T47D (cell line): ENCODE measurements around the gene SMAP1.

Experiments
- DNase-seq, 2 experiments: peaks; one replicate each; pipeline versions ENCODE4 v3.0.0 to v3.0.0-alpha.2; 2011 to 2012; ENCODE audit warnings: low read depth in 1 of 2, low spot score in 1 of 2
- JUND ChIP-seq: IDR thresholded peaks from 2 replicates; pipeline ENCODE4 v1.6.1; 2012; ENCODE audit warnings: low read depth
- in situ Hi-C: cut with HindIII; loops from 2 replicates; pipeline ENCODE4 v1.10.0; 2016; ENCODE audit warnings: low sequenced_read_pairs, low pct_unique_long_range_greater_than_20kb

Gene SMAP1

GRCh38 chr6:70779934-70780333 is 112.3 kb downstream of the SMAP1 start:
- DNase-seq: no peak
- in situ Hi-C loops: no loop called here
- no peak for TF ChIP-seq JUND

- DNase-seq: no peak
- no peak for TF ChIP-seq JUND
- in situ Hi-C loops: no loop called here
Observed at GRCh38 chr6:70790483-70791224, 123.0 kb downstream of the SMAP1 start.

- no peak for TF ChIP-seq JUND
- DNase-seq: no peak
- in situ Hi-C loops: no loop called here
Observed at GRCh38 chr6:70797625-70798024, 129.9 kb downstream of the SMAP1 start.

GRCh38 chr6:70806086-70806485 is 138.4 kb downstream of the SMAP1 start:
- in situ Hi-C loops: no loop called here
- no peak for TF ChIP-seq JUND

GRCh38 chr6:70811788-70812187 is 144.1 kb downstream of the SMAP1 start:
- in situ Hi-C loops: no loop called here
- TF ChIP-seq JUND: no peak

More at GRCh38 chr6:70806086-70806485, 138.4 kb downstream of the SMAP1 start:
- no peak for DNase-seq

GRCh38 chr6:70813885-70814284 is 146.2 kb downstream of the SMAP1 start:
- TF ChIP-seq JUND: no peak
- DNase-seq: no peak
- in situ Hi-C loops: no loop called here

More at GRCh38 chr6:70811788-70812187, 144.1 kb downstream of the SMAP1 start:
- no peak for DNase-seq

GRCh38 chr6:70819646-70820045 is 152.0 kb downstream of the SMAP1 start:
- in situ Hi-C loops: no loop called here
- DNase-seq: no peak
- TF ChIP-seq JUND: no peak

- TF ChIP-seq JUND: no peak
- in situ Hi-C loops: no loop called here
- no peak for DNase-seq
Observed at GRCh38 chr6:70820778-70821177, 153.1 kb downstream of the SMAP1 start.

- DNase-seq: no peak
- TF ChIP-seq JUND: no peak
- in situ Hi-C loops: no loop called here
Observed at GRCh38 chr6:70821751-70822150, 154.1 kb downstream of the SMAP1 start.

- no peak for DNase-seq
- in situ Hi-C loops: no loop called here
Observed at GRCh38 chr6:70823651-70824050, 156.0 kb downstream of the SMAP1 start.

GRCh38 chr6:70831427-70831826 is 163.7 kb downstream of the SMAP1 start:
- in situ Hi-C loops: no loop called here
- TF ChIP-seq JUND: no peak

More at GRCh38 chr6:70823651-70824050, 156.0 kb downstream of the SMAP1 start:
- TF ChIP-seq JUND: no peak

GRCh38 chr6:70834520-70834919 is 166.8 kb downstream of the SMAP1 start:
- in situ Hi-C loops: no loop called here
- DNase-seq: no peak
- TF ChIP-seq JUND: no peak

More at GRCh38 chr6:70831427-70831826, 163.7 kb downstream of the SMAP1 start:
- no peak for DNase-seq

GRCh38 chr6:70838907-70839285 is 171.2 kb downstream of the SMAP1 start:
- no peak for DNase-seq
- no peak for TF ChIP-seq JUND
- in situ Hi-C loops: no loop called here
